Articular chondrocyte of knee joint (primary cell): ENCODE data around the gene UFM1. TPM values are rescaled to one million over a fixed set of nuclear protein-coding genes. Genes with fewer than 3 reads are reported as not detected.

ENCODE experiments used
- total RNA-seq: library from RNA; depleted of rRNA; stranded (reverse); fragments of >200 nt; gene quantifications from 2 replicates; pipeline ENCODE4 v1.2.3, GENCODE V29; 2012

Gene UFM1
- total RNA-seq, result 96.3 and 103 TPM in 2 replicates

GRCh38 chr13:38349390-38350113 is at the start of gene UFM1:
UFM1 (plus strand) TSS chr13:38349851; CDS start chr13:38349920, 69 bp downstream.

